Activated T-helper 2 cell treated with anti-CD3 and anti-CD28 coated beads, Interferon-gamma antibody, Interleukin-2, Interleukin-4, amounts not matched to agents 10 μg/mL and 5 μg/mL and 100 μg/mL, durations not matched to agents 14 hours and 24 hours and 36 hours (primary cell): ENCODE data around the gene SIMC1. TPM values are rescaled to one million over a fixed set of nuclear protein-coding genes. Genes with fewer than 3 reads are reported as not detected.

Source experiments
- DNase-seq: peaks from one replicate; pipeline ENCODE4 v3.0.0; 2021; ENCODE audit warnings: low spot score
- H3K27ac Mint-ChIP-seq: one replicate; pipeline ENCODE4 v1.8.0; 2021; ENCODE audit warnings: mixed read lengths
- H3K27me3 Mint-ChIP-seq: one replicate; pipeline ENCODE4 v1.8.0; 2021; ENCODE audit warnings: low read depth, mixed read lengths
- H3K36me3 Mint-ChIP-seq: one replicate; pipeline ENCODE4 v1.8.0; 2021; ENCODE audit warnings: low read depth, mixed read lengths
- H3K4me1 Mint-ChIP-seq: one replicate; pipeline ENCODE4 v1.8.0; 2021; ENCODE audit warnings: low read depth, mixed read lengths
- H3K4me3 Mint-ChIP-seq: one replicate; pipeline ENCODE4 v1.8.0; 2021; ENCODE audit warnings: low read depth, mild to moderate bottlenecking, moderate library complexity, mixed read lengths
- H3K9me3 Mint-ChIP-seq: one replicate; pipeline ENCODE4 v1.8.0; 2021; ENCODE audit warnings: mixed read lengths
- intact Hi-C: fragments of 100-400 bp; cut with micrococcal nuclease; formaldehyde crosslinking; loops from one replicate; pipeline ENCODE4 v1.15.1; 2023
- total RNA-seq: library from RNA; stranded (reverse); gene quantifications from 2 replicates; pipeline ENCODE4 v1.2.3, GENCODE V29; 2022

The SIMC1 gene
- total RNA-seq, 1 donor from 2014 or later, result 33.3 TPM

DNA sequence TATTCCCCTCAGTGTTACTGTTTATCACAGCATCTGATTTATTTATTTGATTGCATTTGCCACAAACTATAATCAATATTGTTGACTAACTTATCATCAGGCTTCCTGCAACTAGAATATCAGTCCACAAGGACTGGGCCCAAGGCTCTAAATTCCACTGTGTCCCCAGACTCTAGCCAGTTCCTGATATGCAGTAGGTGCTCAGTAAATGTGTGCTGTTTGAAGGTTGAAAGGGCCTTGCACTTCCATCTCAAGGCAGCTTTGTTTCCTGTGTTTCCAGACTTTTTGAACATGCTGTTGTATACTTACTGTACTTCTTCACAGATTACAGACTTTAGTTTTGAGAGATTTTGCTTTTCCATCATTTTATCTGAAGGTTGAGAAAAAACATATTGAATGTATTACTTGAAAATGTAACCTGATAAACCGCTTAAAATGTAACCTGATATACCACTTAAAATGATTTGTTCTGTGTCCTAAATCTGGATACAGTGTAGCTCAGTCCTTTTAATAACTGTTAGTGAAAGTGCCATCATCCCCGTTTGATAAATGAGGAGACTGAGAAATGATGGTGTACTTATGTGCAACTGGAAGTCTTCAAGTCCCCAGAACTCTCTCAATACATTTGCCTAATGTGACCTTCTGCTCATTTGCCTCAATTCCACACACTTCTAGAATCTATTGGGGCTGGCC lies 104.7 kb downstream of the SIMC1 start:
- DNase-seq, result no peak
- intact Hi-C loops, result no loop called here
- no peak overlapping the region for H3K4me3 Mint-ChIP-seq
- H3K9me3 Mint-ChIP-seq, result no peaks in the 10 kb centered on the region
- H3K36me3 Mint-ChIP-seq, result peaks cover 52% of the 10 kb centered on the region
- no peaks in the 10 kb centered on the region for H3K27me3 Mint-ChIP-seq
- H3K27ac Mint-ChIP-seq, result no peak overlapping the region
- H3K4me1 Mint-ChIP-seq, result no peaks in the 10 kb centered on the region

DNA sequence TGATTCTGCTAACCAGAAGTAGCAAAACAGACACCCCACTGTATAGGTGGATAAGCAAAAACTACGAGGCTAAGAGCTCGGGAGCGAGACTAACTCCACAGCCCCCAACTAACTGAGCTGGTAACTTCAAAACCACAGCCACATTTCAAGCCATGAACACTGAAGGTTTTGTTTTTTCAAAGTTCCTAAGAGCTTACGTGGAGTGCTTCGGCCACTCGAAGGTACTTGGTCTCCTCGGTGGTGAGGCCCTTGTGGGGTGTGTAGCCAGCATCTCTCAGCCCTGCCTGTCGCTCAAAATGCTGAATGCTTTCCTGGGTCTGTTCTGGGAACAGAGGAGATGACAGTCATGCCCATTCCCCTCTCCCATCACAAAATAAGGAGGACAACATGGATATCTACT lies 112.2 kb downstream of the SIMC1 start:
- intact Hi-C loops, result no loop called here
- Mint-ChIP-seq H3K4me1 (peaks cover 5% of the 10 kb centered on the region), H3K27ac (no peak overlapping the region), H3K4me3 (no peak overlapping the region), H3K27me3 (no peaks in the 10 kb centered on the region), H3K9me3 (no peaks in the 10 kb centered on the region), H3K36me3 (peaks cover 84% of the 10 kb centered on the region)
- no peak for DNase-seq

DNA sequence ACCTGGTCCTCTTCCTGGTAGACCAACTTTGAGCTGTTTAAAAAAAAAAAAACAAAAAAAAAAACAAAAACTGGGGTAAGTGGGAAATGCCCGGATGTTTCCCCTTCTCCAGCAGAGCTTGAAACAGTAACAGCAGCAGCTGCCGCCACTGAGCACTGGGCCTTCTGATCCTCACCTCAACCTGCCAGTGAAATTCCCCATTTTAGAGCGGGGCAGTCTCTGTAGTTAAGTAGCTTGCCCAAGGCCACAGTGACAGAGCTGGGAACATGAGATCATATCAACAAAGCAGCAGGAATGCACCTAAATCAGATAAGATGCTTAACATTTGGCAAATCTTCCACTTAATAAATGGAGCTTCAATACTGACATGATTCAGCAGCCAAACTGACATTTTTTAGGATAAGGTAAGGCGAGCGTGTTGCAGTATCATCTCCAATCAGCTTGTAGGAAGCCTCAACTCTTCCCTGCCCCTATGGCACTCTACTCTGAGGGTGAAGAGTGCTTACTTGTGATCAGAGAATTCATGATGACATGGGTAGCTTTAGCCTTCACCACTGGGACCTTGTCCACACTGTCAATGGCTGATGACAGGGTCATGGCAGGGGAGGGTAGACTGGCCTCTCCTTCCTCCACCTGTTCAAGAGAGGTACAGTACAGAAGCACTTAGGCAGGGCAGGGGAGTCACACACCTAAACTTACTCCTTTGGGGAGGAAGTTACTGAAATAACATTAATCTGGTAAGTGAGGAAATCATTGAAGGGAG lies 114.1 kb downstream of the SIMC1 start:
- H3K4me3 Mint-ChIP-seq, result no peak overlapping the region
- H3K4me1 Mint-ChIP-seq, result peaks cover 7% of the 10 kb centered on the region
- H3K36me3 Mint-ChIP-seq, result peaks cover 80% of the 10 kb centered on the region
- no peak overlapping the region for H3K27ac Mint-ChIP-seq
- DNase-seq, result no peak
- H3K9me3 Mint-ChIP-seq, result no peaks in the 10 kb centered on the region
- no peaks in the 10 kb centered on the region for H3K27me3 Mint-ChIP-seq
- intact Hi-C loops, result no loop called here

DNA sequence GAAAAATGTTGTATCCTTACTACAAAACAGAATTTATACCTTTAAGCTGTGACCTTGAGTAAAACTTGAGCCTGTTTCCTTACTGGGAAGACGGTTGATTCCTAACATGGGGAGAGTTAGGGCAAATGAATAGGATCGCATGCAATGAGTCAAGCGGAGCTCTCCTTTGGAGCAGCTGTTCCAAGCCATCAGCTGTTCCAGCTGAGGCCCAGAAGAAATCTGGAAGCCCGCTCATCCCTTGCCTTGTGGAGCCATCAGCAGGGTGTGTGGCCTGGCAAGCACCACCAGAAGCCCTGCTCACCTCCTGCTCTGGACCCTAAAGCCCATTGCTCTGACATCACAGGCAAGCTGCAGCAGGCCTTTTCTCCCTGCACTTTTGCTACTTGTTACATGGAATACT lies 115.3 kb downstream of the SIMC1 start:
- Mint-ChIP-seq H3K36me3 (peaks cover 78% of the 10 kb centered on the region), H3K27me3 (no peaks in the 10 kb centered on the region), H3K4me3 (no peak overlapping the region), H3K4me1 (peaks cover 13% of the 10 kb centered on the region), H3K27ac (no peak overlapping the region), H3K9me3 (no peaks in the 10 kb centered on the region)
- DNase-seq, result no peak
- intact Hi-C loops, result no loop called here

DNA sequence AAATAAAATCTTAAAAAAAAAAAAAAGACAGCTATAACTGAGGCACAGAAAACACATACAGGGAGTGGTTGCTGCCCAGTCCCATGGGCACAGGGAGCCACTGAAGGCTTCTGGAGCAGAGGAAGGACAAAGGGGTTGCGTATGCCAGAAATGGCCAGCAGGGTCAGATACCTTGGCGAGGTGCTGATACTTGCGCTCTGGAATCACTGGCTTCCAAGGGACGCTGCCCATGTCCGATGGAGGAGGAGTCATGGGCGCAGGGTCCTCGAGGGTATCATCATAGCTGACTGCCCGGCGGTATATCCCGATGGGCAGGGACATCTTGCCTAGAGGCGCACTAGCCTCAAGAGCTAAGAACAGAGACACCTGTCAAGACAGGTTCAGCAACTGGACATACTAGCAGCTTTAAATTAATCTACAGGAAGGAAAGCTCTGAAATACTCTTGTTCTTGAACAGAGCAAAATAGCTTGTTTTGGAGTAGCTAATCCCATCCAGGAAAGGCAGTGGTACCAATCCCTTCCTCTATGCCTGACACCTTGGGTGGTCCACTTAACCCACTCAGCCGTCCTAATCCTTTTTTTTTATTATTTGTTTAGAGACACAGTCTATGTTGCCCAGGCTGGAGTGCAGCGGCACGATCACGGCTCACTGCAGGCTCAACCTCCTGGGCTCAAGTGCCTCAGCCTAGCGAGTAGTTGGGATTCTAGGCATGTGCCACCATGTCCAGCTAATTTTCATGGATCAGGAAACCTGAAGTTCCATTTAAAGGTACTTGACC lies 117.4 kb downstream of the SIMC1 start:
- H3K4me3 Mint-ChIP-seq, result no peak overlapping the region
- H3K27ac Mint-ChIP-seq, result no peak overlapping the region
- intact Hi-C loops, result no loop called here
- peaks cover 65% of the 10 kb centered on the region for H3K36me3 Mint-ChIP-seq
- DNase-seq, result no peak
- H3K4me1 Mint-ChIP-seq, result peaks cover 18% of the 10 kb centered on the region
- no peaks in the 10 kb centered on the region for H3K9me3 Mint-ChIP-seq
- no peaks in the 10 kb centered on the region for H3K27me3 Mint-ChIP-seq

DNA sequence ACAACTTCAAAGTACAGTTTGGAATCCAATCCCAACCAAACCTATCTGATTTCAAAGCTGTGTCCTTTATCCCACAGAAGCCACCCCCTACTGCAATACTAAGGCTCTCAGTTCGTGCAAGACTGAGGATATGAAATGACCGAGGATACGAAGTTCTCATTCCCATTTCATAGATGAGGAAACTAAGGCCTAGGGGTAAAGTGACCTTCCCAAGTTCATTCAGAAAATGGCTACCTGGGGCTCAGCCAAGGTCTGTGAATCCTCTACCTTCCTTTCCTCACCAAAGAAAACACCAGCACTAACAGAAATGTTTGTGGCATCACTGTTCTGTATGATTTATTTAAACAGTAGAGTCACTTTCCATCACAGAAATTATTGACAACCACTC lies 117.9 kb downstream of the SIMC1 start:
- Mint-ChIP-seq H3K27me3 (no peaks in the 10 kb centered on the region), H3K4me3 (no peak overlapping the region), H3K9me3 (no peaks in the 10 kb centered on the region), H3K4me1 (peaks cover 18% of the 10 kb centered on the region), H3K27ac (no peak overlapping the region), H3K36me3 (peaks cover 61% of the 10 kb centered on the region)
- DNase-seq, result no peak
- intact Hi-C loops, result no loop called here

DNA sequence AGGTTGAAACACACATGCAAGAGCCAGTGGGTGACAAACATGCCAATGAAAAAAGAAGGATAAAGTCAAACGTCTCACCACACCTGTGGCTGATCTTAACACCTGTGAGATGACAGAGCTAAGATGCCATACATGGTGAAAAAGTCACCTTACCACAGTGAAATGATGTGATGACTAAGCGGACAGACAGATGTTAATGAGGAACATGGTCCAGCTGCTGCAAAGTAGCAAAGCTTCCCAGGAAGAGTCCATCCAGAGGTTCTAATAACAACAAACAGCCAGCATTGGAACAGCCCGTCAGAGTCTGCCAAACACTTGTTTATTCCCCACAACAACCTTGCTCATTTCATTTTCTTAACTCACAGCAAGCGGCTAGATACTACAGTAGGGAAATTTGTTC lies 121.4 kb downstream of the SIMC1 start:
- DNase-seq, result no peak
- intact Hi-C loops, result loop anchor here (2.0 to 5.0 kb wide), 2 partner anchors 125 to 178 kb away; partner anchors contain the start of gene RNF44
- no peaks in the 10 kb centered on the region for H3K9me3 Mint-ChIP-seq
- H3K27ac Mint-ChIP-seq, result peak overlapping the region; percentile 21
- no peaks in the 10 kb centered on the region for H3K27me3 Mint-ChIP-seq
- H3K4me3 Mint-ChIP-seq, result peak overlapping the region; percentile 78
- peaks cover 26% of the 10 kb centered on the region for H3K4me1 Mint-ChIP-seq
- peaks cover 30% of the 10 kb centered on the region for H3K36me3 Mint-ChIP-seq

DNA sequence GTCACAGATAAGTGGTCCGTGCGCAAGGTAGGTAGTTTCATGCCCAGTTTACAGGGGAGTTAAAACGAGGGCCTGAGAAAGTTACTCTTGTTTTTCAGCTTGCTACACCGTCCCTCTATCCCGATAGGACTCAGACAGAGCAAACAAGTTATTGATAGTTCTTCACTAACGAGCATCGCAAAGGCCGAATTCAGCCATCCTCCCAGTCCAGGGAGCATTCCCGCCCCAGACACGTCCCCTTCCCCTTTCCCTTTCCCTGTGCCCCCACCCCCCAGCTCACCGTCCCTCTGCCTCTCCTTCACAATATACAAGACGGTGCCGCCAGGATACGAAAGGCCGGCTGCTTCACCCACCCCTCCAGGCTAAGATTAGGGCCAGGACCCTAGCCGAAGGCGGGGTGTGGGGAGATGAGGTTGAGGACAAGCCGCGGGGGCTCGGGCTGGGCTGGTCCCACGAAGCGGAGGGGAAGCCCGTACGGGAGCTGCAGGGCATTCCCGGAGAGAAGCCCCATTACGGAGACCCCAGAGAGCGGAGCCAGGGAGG lies 122.7 kb downstream of the SIMC1 start:
- DNase-seq, result peak; percentile 19
- intact Hi-C loops, result loop anchor here (1.0 to 5.0 kb wide), 3 partner anchors 27 to 176 kb away; partner anchors contain the start of genes HIGD2A, NOP16 and RNF44

DNA sequence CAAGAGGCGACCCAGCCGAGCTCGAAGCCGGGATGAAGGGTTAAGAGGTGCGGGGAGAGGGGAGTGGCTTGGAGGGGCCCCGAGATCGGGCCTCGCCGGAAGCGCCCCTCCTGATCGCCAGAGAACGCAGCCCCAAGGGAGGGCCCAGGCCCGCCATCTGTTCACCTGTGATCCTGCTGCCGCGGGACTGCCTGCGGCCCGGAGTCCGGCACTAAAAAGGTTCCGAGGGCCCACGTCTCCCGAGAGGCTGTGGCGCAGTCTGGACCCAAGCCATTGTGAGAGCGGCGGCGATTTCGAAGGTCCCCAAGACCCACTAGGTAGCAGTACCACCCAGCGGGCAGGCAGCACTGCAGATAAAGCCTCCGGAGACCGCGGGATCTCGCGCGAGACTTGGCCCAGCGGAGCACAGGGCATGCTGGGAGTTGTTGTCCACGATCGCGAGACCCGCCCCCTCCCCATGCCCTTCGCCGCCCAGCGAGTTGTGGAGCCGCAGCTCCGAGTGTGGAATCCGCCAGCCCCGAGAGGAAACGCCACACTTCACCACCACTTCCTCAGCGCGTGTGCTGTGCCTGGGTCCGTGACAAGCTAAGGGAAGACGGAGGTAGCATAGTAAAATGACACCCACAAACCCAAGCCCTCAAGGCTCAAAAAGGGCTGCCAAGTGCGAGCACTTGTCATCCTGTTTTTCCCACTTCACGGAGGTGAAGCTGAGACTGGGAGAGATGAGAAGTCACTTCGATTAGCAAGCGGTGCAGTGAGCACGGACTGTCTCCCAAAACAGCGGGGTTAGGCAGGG lies 123.4 kb downstream of the SIMC1 start, which contains the start of gene KIAA1191:
TSS of gene KIAA1191 (minus strand) at position 328 of the 796 bp plus-strand sequence. CDS start 2,256 bp downstream, outside the sequence.
- peaks cover 24% of the 10 kb centered on the region for H3K36me3 Mint-ChIP-seq
- peak within 1 kb of the TSS; percentile 85 for H3K27ac Mint-ChIP-seq
- H3K9me3 Mint-ChIP-seq, result no peaks in the 10 kb centered on the region
- intact Hi-C loops, result loop anchor here (1.0 to 5.0 kb wide), 3 partner anchors 27 to 176 kb away; partner anchors contain the start of genes HIGD2A, NOP16 and RNF44
- H3K4me3 Mint-ChIP-seq, result peak within 1 kb of the TSS; percentile 92
- no peaks in the 10 kb centered on the region for H3K27me3 Mint-ChIP-seq
- peaks cover 24% of the 10 kb centered on the region for H3K4me1 Mint-ChIP-seq
- peak; percentile 92 for DNase-seq

More for the DNA sequence above, 122.7 kb downstream of the SIMC1 start:
- H3K4me1 Mint-ChIP-seq, result peaks cover 22% of the 10 kb centered on the region
- peak overlapping the region; percentile 85 for H3K27ac Mint-ChIP-seq
- H3K27me3 Mint-ChIP-seq, result no peaks in the 10 kb centered on the region
- H3K9me3 Mint-ChIP-seq, result no peaks in the 10 kb centered on the region
- H3K4me3 Mint-ChIP-seq, result peak overlapping the region; percentile 92
- H3K36me3 Mint-ChIP-seq, result peaks cover 25% of the 10 kb centered on the region

DNA sequence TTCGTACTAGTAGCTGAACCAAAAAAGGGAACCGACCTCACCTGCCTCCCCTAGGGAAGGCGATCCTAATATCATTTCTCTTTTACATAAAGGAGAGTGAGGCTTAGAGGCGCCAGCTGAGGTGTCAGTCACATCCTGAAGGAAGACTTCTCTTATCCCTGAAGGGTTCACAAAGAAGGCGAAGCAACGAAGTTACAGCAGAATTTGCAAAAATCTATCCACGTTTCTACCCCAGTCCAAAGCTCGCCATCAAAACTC lies 123.9 kb downstream of the SIMC1 start:
- intact Hi-C loops, result loop anchor here (5.0 kb wide), 1 partner anchor 175 kb away; the partner anchor contains the start of gene RNF44
- Mint-ChIP-seq H3K9me3 (no peaks in the 10 kb centered on the region), H3K27ac (peak overlapping the region; percentile 85), H3K27me3 (no peaks in the 10 kb centered on the region), H3K4me1 (peaks cover 26% of the 10 kb centered on the region), H3K36me3 (peaks cover 24% of the 10 kb centered on the region), H3K4me3 (peak overlapping the region; percentile 92)
- no peak for DNase-seq

DNA sequence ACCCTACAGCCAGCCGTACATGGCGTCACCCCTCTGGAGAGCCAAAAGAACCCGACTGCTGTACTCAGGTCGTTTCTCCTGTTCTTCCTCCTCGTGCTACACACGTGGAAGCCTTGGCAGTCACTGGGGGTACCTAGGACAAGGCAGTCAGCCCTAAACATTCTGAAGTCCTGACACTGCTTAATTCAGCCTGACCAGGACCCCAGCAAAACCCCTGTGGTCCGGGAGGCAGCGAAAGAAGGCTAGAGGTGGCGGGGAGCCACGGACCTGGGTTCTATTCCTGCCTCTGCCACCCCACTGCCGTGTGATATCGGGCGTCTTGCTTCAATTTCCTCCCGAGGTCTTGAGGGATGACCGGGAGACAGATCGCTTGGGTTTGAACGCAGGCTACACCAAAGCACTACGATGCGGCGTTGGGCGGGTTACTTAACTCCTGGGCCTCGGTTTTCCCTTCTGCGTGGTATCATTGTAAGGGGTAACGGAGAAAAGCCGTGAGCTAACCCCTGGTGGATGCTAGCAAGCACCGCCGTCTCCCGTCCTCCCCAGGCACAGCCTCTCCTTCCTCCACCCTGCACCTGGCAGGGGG lies 126.6 kb downstream of the SIMC1 start:
- Mint-ChIP-seq H3K36me3 (peaks cover 26% of the 10 kb centered on the region), H3K27me3 (no peaks in the 10 kb centered on the region), H3K4me1 (peaks cover 20% of the 10 kb centered on the region), H3K27ac (no peak overlapping the region), H3K9me3 (no peaks in the 10 kb centered on the region), H3K4me3 (peak overlapping the region; percentile 71)
- intact Hi-C loops, result loop anchor here (5.0 kb wide), 1 partner anchor 172 kb away; the partner anchor contains the start of gene RNF44
- DNase-seq, result no peak
